ENCODE measurements around the gene TSPAN32.
"Not testable (repeated sequence)": the region's sequence is repeated elsewhere in the genome, so short reads cannot be mapped to it uniquely, and the experiment has no call there.

TSPAN32 gene

GRCh38 chr11:2317354-2318050 lies 15.7 kb downstream of the TSPAN32 start:
- DNase-seq, result no peak

- DNase-seq, result no peak
Observed at GRCh38 chr11:2318123-2318522, 16.3 kb downstream of the TSPAN32 start.

GRCh38 chr11:2318707-2319106 lies 16.9 kb downstream of the TSPAN32 start:
- DNase-seq, result no peak

- no peak for DNase-seq
Observed at GRCh38 chr11:2319791-2320472, 18.1 kb downstream of the TSPAN32 start.

- no peak for DNase-seq
Observed at GRCh38 chr11:2320568-2321310, 18.9 kb downstream of the TSPAN32 start.

- DNase-seq, result no peak
Observed at GRCh38 chr11:2321311-2321683, 19.5 kb downstream of the TSPAN32 start.

- no peak for DNase-seq
Observed at GRCh38 chr11:2325123-2325522, 23.3 kb downstream of the TSPAN32 start.

GRCh38 chr11:2325719-2326118 lies 23.9 kb downstream of the TSPAN32 start:
- DNase-seq, result no peak

GRCh38 chr11:2327032-2327431 lies 25.2 kb downstream of the TSPAN32 start:
- no peak for DNase-seq

GRCh38 chr11:2328021-2328420 lies 26.2 kb downstream of the TSPAN32 start:
- DNase-seq, result no peak

- no peak for DNase-seq
Observed at GRCh38 chr11:2328656-2329354, 27.0 kb downstream of the TSPAN32 start.

- no peak for DNase-seq
Observed at GRCh38 chr11:2329551-2329950, 27.7 kb downstream of the TSPAN32 start.

- DNase-seq, result no peak
Observed at GRCh38 chr11:2330696-2331095, 28.9 kb downstream of the TSPAN32 start.

GRCh38 chr11:2331404-2331803 lies 29.6 kb downstream of the TSPAN32 start:
- DNase-seq, result no peak

- not testable (repeated sequence) for DNase-seq
Observed at GRCh38 chr11:2332569-2332968, 30.8 kb downstream of the TSPAN32 start.

- not testable (repeated sequence) for DNase-seq
Observed at GRCh38 chr11:2333486-2334205, 31.8 kb downstream of the TSPAN32 start.

- DNase-seq, result not testable (repeated sequence)
Observed at GRCh38 chr11:2335286-2335685, 33.5 kb downstream of the TSPAN32 start.

GRCh38 chr11:2338760-2339159 lies 36.9 kb downstream of the TSPAN32 start:
- not testable (repeated sequence) for DNase-seq

- no peak for DNase-seq
Observed at GRCh38 chr11:2342557-2342956, 40.7 kb downstream of the TSPAN32 start.

GRCh38 chr11:2342981-2343380 lies 41.2 kb downstream of the TSPAN32 start:
- no peak for DNase-seq

GRCh38 chr11:2343502-2343901 lies 41.7 kb downstream of the TSPAN32 start:
- no peak for DNase-seq

GRCh38 chr11:2345050-2345449 lies 43.2 kb downstream of the TSPAN32 start:
- DNase-seq, result no peak

GRCh38 chr11:2346014-2346413 lies 44.2 kb downstream of the TSPAN32 start:
- no peak for DNase-seq

Data from KG1 (cell line).